H1 (cell line): Measurements from ENCODE around the gene KLHL36. TPM values are rescaled to one million over a fixed set of nuclear protein-coding genes. Genes with fewer than 3 reads are reported as not detected.

Experiments used
- ATF2 ChIP-seq: IDR thresholded peaks from 2 replicates; pipeline ENCODE4 v1.6.1; 2012; ENCODE audit warnings: low read length, inconsistent platforms
- GTF2F1 ChIP-seq: IDR thresholded peaks from 2 replicates; pipeline ENCODE4 v1.6.1; 2012; ENCODE audit warnings: low read depth, low read length, improper control_type of control experiment, borderline replicate concordance
- HDAC6 ChIP-seq: IDR thresholded peaks from one replicate; pipeline ENCODE4 v1.7.1; 2012; ENCODE audit warnings: low read depth, mild to moderate bottlenecking, inconsistent platforms, low read length, moderate library complexity
- POU5F1 ChIP-seq: IDR thresholded peaks from 2 replicates; pipeline ENCODE4 v1.6.1; 2011; ENCODE audit warnings: low read depth, mild to moderate bottlenecking, low read length, moderate library complexity
- RBBP5 ChIP-seq: IDR thresholded peaks from 2 replicates; pipeline ENCODE4 v1.7.1; 2012; ENCODE audit warnings: low read depth, mild to moderate bottlenecking, inconsistent platforms, low read length, moderate library complexity, borderline replicate concordance
- RNF2 ChIP-seq: fragments of 200-900, 300-1000 bp; sonication (generic); IDR thresholded peaks from 2 replicates; pipeline ENCODE4 v1.7.1; 2016; ENCODE audit warnings: borderline replicate concordance, low read depth, mild to moderate bottlenecking, antibody characterized with exemption, low read length; ENCODE audit not compliant: poor library complexity, severe bottlenecking; ENCODE audit errors: missing control alignments
- SP2 ChIP-seq: IDR thresholded peaks from 2 replicates; pipeline ENCODE4 v1.6.1; 2012; ENCODE audit warnings: mild to moderate bottlenecking, low read length, inconsistent platforms
- polyA plus RNA-seq, 7 experiments: library from polyadenylated mRNA; depleted of rRNA in 3 of 7; stranded (reverse) in 5 of 7; unstranded in 2 of 7; fragments of >200 nt in 5 of 7; fragments of 200-250 nt in 2 of 7; gene quantifications; 1 replicate in 5 of 7; 2 replicates in 1 of 7; 4 replicates in 1 of 7; pipeline versions ENCODE4 v1.2.1 to v1.2.3, GENCODE V29; 2011 to 2013; ENCODE audit warnings: missing spikeins in 2 of 7, mixed read lengths in 2 of 7
- total RNA-seq: library from RNA; stranded (reverse); fragmentation: NEBNext Ultra II Directional; extraction: Animal tissue kit (Norgen Biotek cat#: 25700); gene quantifications from 2 replicates; pipeline ENCODE4 v1.2.1, GENCODE V29; 2021

The KLHL36 gene
- total and polyA plus RNA-seq, 2 of the 8 experiments (the other 6 are each of a cell fraction or from before 2014, with no cell fraction given), result 22.9 to 33.6 TPM

- no peak for TF ChIP-seq RNF2
- no peak for TF ChIP-seq SP2
- TF ChIP-seq ATF2, result no peak
- TF ChIP-seq HDAC6, result no peak
- TF ChIP-seq POU5F1, result no peak
- no peak for TF ChIP-seq GTF2F1
- TF ChIP-seq RBBP5, result no peak
Measured at GRCh38 chr16:84614073-84614459, 34.2 kb upstream of the KLHL36 start (continued).
